Lung (tissue), 12 donors: ENCODE measurements around the gene DCLK2. TPM values are rescaled to one million over a fixed set of nuclear protein-coding genes. Genes with fewer than 3 reads are reported as not detected.
"Not testable (repeated sequence)": the region's sequence is repeated elsewhere in the genome, so short reads cannot be mapped to it uniquely, and the experiment has no call there.

Source experiments
- ATAC-seq: fragments of 200-7000 bp; cut with Tn5 transposase; one replicate; pipeline ENCODE4 v1.9.1; 2020; ENCODE audit warnings: moderate number of reproducible peaks; ENCODE audit not compliant: insufficient read depth, low FRiP score
- DNase-seq, 3 donors: peaks; one replicate each; pipeline ENCODE4 v3.0.0-alpha.2; 2013 to 2017
- H3K27ac ChIP-seq, 2 donors: one replicate each; pipeline ENCODE4 v1.5.1; 2013; ENCODE audit warnings: mild to moderate bottlenecking in 2 of 2, moderate library complexity in 2 of 2, control low read depth in 1 of 2, inconsistent platforms in 1 of 2, low read depth in 1 of 2, low read length in 1 of 2
- H3K27me3 ChIP-seq, 3 donors: one replicate each; pipeline ENCODE4 v1.5.1; 2013; ENCODE audit warnings: low read length in 2 of 3; ENCODE audit not compliant: control insufficient read depth in 3 of 3, insufficient read depth in 3 of 3
- H3K36me3 ChIP-seq, 4 donors: one replicate each; pipeline ENCODE4 v1.5.1; 2013; ENCODE audit warnings: low read length in 4 of 4, mild to moderate bottlenecking in 1 of 4, moderate library complexity in 1 of 4; ENCODE audit not compliant: control insufficient read depth in 4 of 4, insufficient read depth in 4 of 4
- H3K4me1 ChIP-seq, 5 donors: one replicate each; pipeline ENCODE4 v1.5.1; 2013; ENCODE audit warnings: low read length in 5 of 5, mild to moderate bottlenecking in 2 of 5, moderate library complexity in 1 of 5; ENCODE audit not compliant: control insufficient read depth in 5 of 5, insufficient read depth in 5 of 5
- H3K4me3 ChIP-seq: one replicate; pipeline ENCODE4 v1.5.1; 2013; ENCODE audit warnings: mild to moderate bottlenecking, control low read depth, moderate library complexity
- H3K9ac ChIP-seq, 2 donors: one replicate each; pipeline ENCODE4 v1.5.1; 2013; ENCODE audit warnings: low read length in 2 of 2, control low read depth in 1 of 2; ENCODE audit not compliant: insufficient read depth in 1 of 2
- H3K9me3 ChIP-seq, 4 donors: one replicate each; pipeline ENCODE4 v1.5.1; 2013; ENCODE audit warnings: low read length in 3 of 4, mild to moderate bottlenecking in 1 of 4, moderate library complexity in 1 of 4; ENCODE audit not compliant: control insufficient read depth in 4 of 4, insufficient read depth in 3 of 4
- CTCF ChIP-seq: IDR thresholded peaks from 2 replicates; pipeline ENCODE4 v1.5.1; 2012; ENCODE audit warnings: mild to moderate bottlenecking; ENCODE audit errors: control extremely low read depth, extremely low read depth
- WGBS, 2 donors: extraction: QIAGEN DNeasy Blood & Tissue Kit; methylation state at CpG; one replicate each; pipeline ENCODE4 v1.1.7; 2013; 5-methylcytosine and 5-hydroxymethylcytosine counted together
- polyA plus RNA-seq, 2 donors: library from polyadenylated mRNA; stranded (reverse); fragments of 200-250 nt; gene quantifications; one replicate each; pipeline ENCODE4 v1.2.1, GENCODE V29; 2013
- total RNA-seq, 2 donors: library from RNA; depleted of rRNA in 1 of 2; stranded (reverse); fragments of >200 nt in 1 of 2; gene quantifications; one replicate each; pipeline ENCODE4 v1.2.1, GENCODE V29; 2014 to 2021
- donor health status: control.
- donor health status: control.
- donor health status: Bipolar disorder and iron deficiency.
- donor health status: healthy.
- donor health status: DM: yes; HTN: yes; CAD: no.

The DCLK2 gene
- total and polyA plus RNA-seq, 4 donors = 1.4 to 11.8 (median 2.7) TPM

GRCh38 chr4:150156543-150156942 is 78.3 kb downstream of the DCLK2 start:
- no peak overlapping the region for H3K27ac ChIP-seq
- DNase-seq (no peak), ATAC-seq (no peak)
- TF ChIP-seq CTCF = no peak
- H3K4me1 ChIP-seq = peaks cover 0 to 12% (median 4%) of the 10 kb centered on the region in 5 donors
- WGBS, 2 donors = 95 to 98% methylated on average over 4 of the region's 4 CpGs
- H3K9me3 ChIP-seq = no peaks in the 10 kb centered on the region
- no peak overlapping the region for H3K9ac ChIP-seq
- H3K36me3 ChIP-seq = no peaks in the 10 kb centered on the region
- H3K4me3 ChIP-seq = no peak overlapping the region
- no peaks in the 10 kb centered on the region for H3K27me3 ChIP-seq

- 83 to 95% methylated on average over 1 of the region's 1 CpG for WGBS, 2 donors
- no peak for TF ChIP-seq CTCF
- ATAC-seq = no peak
Observed at GRCh38 chr4:150158041-150158440, 79.8 kb downstream of the DCLK2 start.

GRCh38 chr4:150160473-150160872 is 82.2 kb downstream of the DCLK2 start:
- no peak for ATAC-seq
- peak in 2 of 3 donors; percentile 70 to 77 for DNase-seq
- H3K9me3 ChIP-seq = no peaks in the 10 kb centered on the region
- H3K27ac ChIP-seq = no peak overlapping the region
- peaks cover 0 to 12% (median 4%) of the 10 kb centered on the region in 5 donors for H3K4me1 ChIP-seq
- H3K9ac ChIP-seq = no peak overlapping the region
- TF ChIP-seq CTCF = no peak
- no peaks in the 10 kb centered on the region for H3K27me3 ChIP-seq
- H3K4me3 ChIP-seq = no peak overlapping the region
- peaks cover 0 to 3% (median 0%) of the 10 kb centered on the region in 4 donors for H3K36me3 ChIP-seq
- 66 to 74% methylated on average over 2 of the region's 2 CpGs for WGBS, 2 donors

More at GRCh38 chr4:150158041-150158440, 79.8 kb downstream of the DCLK2 start:
- no peak for DNase-seq
- H3K36me3 ChIP-seq = peaks cover 0 to 3% (median 0%) of the 10 kb centered on the region in 4 donors
- H3K4me3 ChIP-seq = no peak overlapping the region
- no peaks in the 10 kb centered on the region for H3K9me3 ChIP-seq
- peak overlapping the region in 1 of 2 donors; percentile 59 for H3K27ac ChIP-seq
- H3K27me3 ChIP-seq = no peaks in the 10 kb centered on the region
- no peak overlapping the region for H3K9ac ChIP-seq
- H3K4me1 ChIP-seq = peaks cover 0 to 12% (median 4%) of the 10 kb centered on the region in 5 donors

- Histone ChIP-seq H3K9me3 (no peaks in the 10 kb centered on the region), H3K4me1 (peaks cover 0 to 13% (median 4%) of the 10 kb centered on the region in 5 donors), H3K27me3 (no peaks in the 10 kb centered on the region), H3K36me3 (peaks cover 0 to 3% (median 0%) of the 10 kb centered on the region in 4 donors), H3K9ac (no peak overlapping the region), H3K4me3 (no peak overlapping the region), H3K27ac (no peak overlapping the region)
- ATAC-seq (no peak), DNase-seq (no peak)
- TF ChIP-seq CTCF = no peak
Observed at GRCh38 chr4:150161109-150161508, 82.9 kb downstream of the DCLK2 start.

GRCh38 chr4:150162020-150162419 is 83.8 kb downstream of the DCLK2 start:
- not testable (repeated sequence) for H3K9ac ChIP-seq

More at GRCh38 chr4:150162020-150162419, 83.8 kb downstream of the DCLK2 start:
- H3K4me3 ChIP-seq, ATAC-seq, H3K27me3 ChIP-seq, DNase-seq, H3K9me3 ChIP-seq, H3K36me3 ChIP-seq: not testable (repeated sequence)
- 96 to 100% methylated on average over 2 of the region's 2 CpGs for WGBS, 2 donors
- peak overlapping the region in 1 of 2 donors; percentile 14 for H3K27ac ChIP-seq
- H3K4me1 ChIP-seq = peaks cover 0 to 22% (median 9%) of the 10 kb centered on the region in 5 donors
